ENCODE data around the gene TBC1D9. TPM values are rescaled to one million over a fixed set of nuclear protein-coding genes. Genes with fewer than 3 reads are reported as not detected.
"Not testable (repeated sequence)": the region's sequence is repeated elsewhere in the genome, so short reads cannot be mapped to it uniquely, and the experiment has no call there.

The TBC1D9 gene
- total RNA-seq, 1 experiment from 2014 or later: not detected

DNA sequence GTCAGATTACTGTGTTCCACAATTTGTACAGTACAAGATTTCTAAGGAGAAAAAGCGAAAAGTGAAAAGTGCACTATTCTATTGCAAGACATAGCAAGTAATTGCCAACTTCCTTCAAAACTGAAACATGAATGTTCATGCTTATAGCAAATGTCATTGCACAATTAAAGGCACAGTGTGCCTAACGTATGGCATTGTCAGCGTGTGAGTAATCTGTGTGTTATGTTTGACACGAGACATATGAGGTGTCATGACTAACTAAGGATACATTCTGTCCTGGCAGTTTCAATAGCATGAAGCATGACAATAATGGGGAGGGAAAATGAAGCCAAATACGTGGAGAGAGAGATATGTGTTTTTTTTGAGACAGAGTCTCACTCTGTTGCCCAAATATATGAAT, 33.6 kb upstream of the TBC1D9 start:
- H3K27ac ChIP-seq (ENCODE audit: low read length): peak overlapping the region; percentile 56; the same call in 1 of the 2 replicates
- H3K9me2 ChIP-seq (replicated peaks; ENCODE audit: insufficient read depth, low read length): no peaks in the 10 kb centered on the region
- no peaks in the 10 kb centered on the region for H3K27me3 ChIP-seq (ENCODE audit: low read length)
- no peaks in the 10 kb centered on the region for H3K36me3 ChIP-seq (ENCODE audit: insufficient read depth, low read length)
- H3K4me3 ChIP-seq (ENCODE audit: low read length): no peak overlapping the region
- H3K9ac ChIP-seq (ENCODE audit: low read length): no peak overlapping the region
- peak overlapping the region; percentile 54 for H3K4me2 ChIP-seq (ENCODE audit: low read depth, low read length, poor library complexity, severe bottlenecking)
- H3K79me2 ChIP-seq (ENCODE audit: low read length): no peaks in the 10 kb centered on the region
- H3K4me1 ChIP-seq (ENCODE audit: low read length): peaks cover 28% of the 10 kb centered on the region
- DNase-seq: no peak
- H3K9me3 ChIP-seq (ENCODE audit: low read length): no peaks in the 10 kb centered on the region
- H4K20me1 ChIP-seq (ENCODE audit: insufficient read depth, low read depth, low read length): no peaks in the 10 kb centered on the region
- no peak overlapping the region for H2AFZ ChIP-seq (ENCODE audit: low read length)

DNA sequence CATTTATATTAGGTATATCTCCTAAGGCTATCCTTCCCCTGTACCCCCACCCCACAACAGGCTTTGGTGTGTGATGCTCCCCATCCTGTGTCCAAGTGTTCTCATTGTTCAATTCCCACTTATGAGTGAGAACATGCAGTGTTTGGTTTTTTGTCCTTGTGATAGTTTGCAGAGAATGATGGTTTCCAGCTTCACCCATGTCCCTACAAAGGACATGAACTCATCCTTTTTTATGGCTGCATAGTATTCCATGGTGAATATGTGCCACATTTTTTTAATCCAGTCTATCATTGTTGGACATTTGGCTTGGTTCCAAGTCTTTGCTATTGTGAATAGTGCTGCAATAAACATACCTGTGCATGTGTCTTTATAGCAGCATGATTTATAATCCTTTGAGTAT, 26.6 kb upstream of the TBC1D9 start:
- not testable (repeated sequence) for H2AFZ ChIP-seq (ENCODE audit: low read length); H3K27me3 ChIP-seq (ENCODE audit: low read length); H3K9ac ChIP-seq (ENCODE audit: low read length); H3K36me3 ChIP-seq (ENCODE audit: insufficient read depth, low read length); DNase-seq; H3K4me1 ChIP-seq (ENCODE audit: low read length); H3K9me2 ChIP-seq (replicated peaks; ENCODE audit: insufficient read depth, low read length); H4K20me1 ChIP-seq (ENCODE audit: insufficient read depth, low read depth, low read length); H3K4me2 ChIP-seq (ENCODE audit: low read depth, low read length, poor library complexity, severe bottlenecking); H3K79me2 ChIP-seq (ENCODE audit: low read length); H3K4me3 ChIP-seq (ENCODE audit: low read length); H3K9me3 ChIP-seq (ENCODE audit: low read length); H3K27ac ChIP-seq (ENCODE audit: low read length)

GRCh38 chr4:140781596-140781995, 25.4 kb upstream of the TBC1D9 start:
- H3K27me3 ChIP-seq (ENCODE audit: low read length): no peaks in the 10 kb centered on the region
- no peak overlapping the region for H3K9ac ChIP-seq (ENCODE audit: low read length)
- no peak for DNase-seq
- H3K79me2 ChIP-seq (ENCODE audit: low read length): no peaks in the 10 kb centered on the region
- no peaks in the 10 kb centered on the region for H3K9me2 ChIP-seq (replicated peaks; ENCODE audit: insufficient read depth, low read length)
- H2AFZ ChIP-seq (ENCODE audit: low read length): no peak overlapping the region
- no peaks in the 10 kb centered on the region for H4K20me1 ChIP-seq (ENCODE audit: insufficient read depth, low read depth, low read length)
- no peaks in the 10 kb centered on the region for H3K9me3 ChIP-seq (ENCODE audit: low read length)
- H3K27ac ChIP-seq (ENCODE audit: low read length): no peak overlapping the region
- no peak overlapping the region for H3K4me2 ChIP-seq (ENCODE audit: low read depth, low read length, poor library complexity, severe bottlenecking)
- H3K4me3 ChIP-seq (ENCODE audit: low read length): no peak overlapping the region
- H3K4me1 ChIP-seq (ENCODE audit: low read length): no peaks in the 10 kb centered on the region
- no peaks in the 10 kb centered on the region for H3K36me3 ChIP-seq (ENCODE audit: insufficient read depth, low read length)

DNA sequence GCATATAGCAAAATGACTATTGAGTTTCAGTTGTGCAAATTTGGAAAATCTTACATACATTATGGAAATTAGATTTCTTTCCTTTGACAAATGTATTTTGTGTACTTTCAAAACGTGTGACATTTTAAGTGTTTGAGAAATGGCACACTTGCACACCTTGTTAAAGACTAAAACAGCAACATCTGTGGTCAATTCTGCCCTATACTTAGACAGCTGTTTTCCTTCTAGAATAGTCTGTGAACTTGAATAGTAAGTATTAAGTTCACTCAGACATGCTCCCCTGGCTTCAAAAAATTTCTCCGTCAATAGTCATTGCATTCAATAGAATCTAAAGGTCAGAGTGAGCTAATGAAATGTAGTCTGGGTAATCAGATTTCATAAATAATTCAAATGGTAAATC, 21.7 kb upstream of the TBC1D9 start:
- Histone ChIP-seq H3K9me3 (ENCODE audit: low read length) (no peaks in the 10 kb centered on the region), H3K4me3 (ENCODE audit: low read length) (no peak overlapping the region), H3K9me2 (replicated peaks; ENCODE audit: insufficient read depth, low read length) (no peaks in the 10 kb centered on the region), H3K4me2 (ENCODE audit: low read depth, low read length, poor library complexity, severe bottlenecking) (no peak overlapping the region), H3K4me1 (ENCODE audit: low read length) (no peaks in the 10 kb centered on the region), H3K79me2 (ENCODE audit: low read length) (no peaks in the 10 kb centered on the region), H3K27me3 (ENCODE audit: low read length) (no peaks in the 10 kb centered on the region), H4K20me1 (ENCODE audit: insufficient read depth, low read depth, low read length) (no peaks in the 10 kb centered on the region), H3K36me3 (ENCODE audit: insufficient read depth, low read length) (no peaks in the 10 kb centered on the region), H2AFZ (ENCODE audit: low read length) (no peak overlapping the region), H3K9ac (ENCODE audit: low read length) (no peak overlapping the region), H3K27ac (ENCODE audit: low read length) (no peak overlapping the region)
- DNase-seq: no peak

DNA sequence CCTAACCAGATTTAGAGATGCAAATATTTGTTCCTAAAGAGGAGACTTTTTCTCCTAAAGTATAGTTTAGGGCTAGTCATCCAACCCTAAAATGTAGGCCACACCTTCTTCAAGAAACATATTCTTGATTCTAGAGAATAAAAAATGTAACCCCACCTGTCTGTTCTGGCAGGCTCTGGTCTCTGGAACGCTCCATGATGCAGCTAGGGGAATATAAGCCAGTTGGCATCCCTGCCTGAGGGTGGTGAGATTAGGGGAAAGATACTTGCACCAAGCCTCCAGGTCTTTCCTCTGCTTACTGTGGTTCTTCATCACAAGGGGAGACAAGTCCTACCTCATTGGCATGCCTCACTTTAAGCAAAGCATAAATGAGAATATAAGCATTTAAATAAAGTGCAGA, 21.2 kb upstream of the TBC1D9 start:
- no peaks in the 10 kb centered on the region for H4K20me1 ChIP-seq (ENCODE audit: insufficient read depth, low read depth, low read length)
- no peak overlapping the region for H3K4me2 ChIP-seq (ENCODE audit: low read depth, low read length, poor library complexity, severe bottlenecking)
- no peaks in the 10 kb centered on the region for H3K9me2 ChIP-seq (replicated peaks; ENCODE audit: insufficient read depth, low read length)
- H2AFZ ChIP-seq (ENCODE audit: low read length): no peak overlapping the region
- H3K9me3 ChIP-seq (ENCODE audit: low read length): no peaks in the 10 kb centered on the region
- H3K27me3 ChIP-seq (ENCODE audit: low read length): no peaks in the 10 kb centered on the region
- H3K4me1 ChIP-seq (ENCODE audit: low read length): no peaks in the 10 kb centered on the region
- no peak for DNase-seq
- H3K36me3 ChIP-seq (ENCODE audit: insufficient read depth, low read length): no peaks in the 10 kb centered on the region
- no peaks in the 10 kb centered on the region for H3K79me2 ChIP-seq (ENCODE audit: low read length)
- H3K27ac ChIP-seq (ENCODE audit: low read length): no peak overlapping the region
- H3K4me3 ChIP-seq (ENCODE audit: low read length): no peak overlapping the region
- H3K9ac ChIP-seq (ENCODE audit: low read length): no peak overlapping the region

DNA sequence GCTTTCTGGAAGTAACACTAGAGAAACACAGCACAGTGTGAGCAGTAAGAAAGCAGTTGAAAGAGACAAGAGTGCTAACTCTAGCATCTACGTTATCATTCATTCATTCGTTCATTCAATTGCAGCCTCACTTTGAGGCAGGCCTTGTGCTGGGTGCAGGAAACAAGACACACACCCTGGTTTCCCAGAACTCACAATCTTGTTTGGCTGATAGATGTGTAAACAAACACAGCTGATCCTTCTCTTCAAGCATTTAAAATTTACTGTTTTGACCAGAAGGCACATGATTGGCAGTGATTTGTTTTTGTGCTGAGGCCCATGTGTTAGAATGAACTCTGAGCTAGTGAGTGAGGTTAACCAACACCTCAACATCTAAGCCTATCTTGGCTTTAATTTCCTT, 20.4 kb upstream of the TBC1D9 start:
- no peaks in the 10 kb centered on the region for H3K9me2 ChIP-seq (replicated peaks; ENCODE audit: insufficient read depth, low read length)
- no peak overlapping the region for H3K9ac ChIP-seq (ENCODE audit: low read length)
- no peaks in the 10 kb centered on the region for H3K9me3 ChIP-seq (ENCODE audit: low read length)
- no peaks in the 10 kb centered on the region for H3K79me2 ChIP-seq (ENCODE audit: low read length)
- H3K27ac ChIP-seq (ENCODE audit: low read length): no peak overlapping the region
- H3K4me3 ChIP-seq (ENCODE audit: low read length): no peak overlapping the region
- H3K4me1 ChIP-seq (ENCODE audit: low read length): no peaks in the 10 kb centered on the region
- H3K36me3 ChIP-seq (ENCODE audit: insufficient read depth, low read length): no peaks in the 10 kb centered on the region
- H2AFZ ChIP-seq (ENCODE audit: low read length): no peak overlapping the region
- no peak for DNase-seq
- H4K20me1 ChIP-seq (ENCODE audit: insufficient read depth, low read depth, low read length): no peaks in the 10 kb centered on the region
- no peak overlapping the region for H3K4me2 ChIP-seq (ENCODE audit: low read depth, low read length, poor library complexity, severe bottlenecking)
- H3K27me3 ChIP-seq (ENCODE audit: low read length): 0 out of 2 replicates have a peak, but pooled peaks cover 2% of the 10 kb centered on the region

DNA sequence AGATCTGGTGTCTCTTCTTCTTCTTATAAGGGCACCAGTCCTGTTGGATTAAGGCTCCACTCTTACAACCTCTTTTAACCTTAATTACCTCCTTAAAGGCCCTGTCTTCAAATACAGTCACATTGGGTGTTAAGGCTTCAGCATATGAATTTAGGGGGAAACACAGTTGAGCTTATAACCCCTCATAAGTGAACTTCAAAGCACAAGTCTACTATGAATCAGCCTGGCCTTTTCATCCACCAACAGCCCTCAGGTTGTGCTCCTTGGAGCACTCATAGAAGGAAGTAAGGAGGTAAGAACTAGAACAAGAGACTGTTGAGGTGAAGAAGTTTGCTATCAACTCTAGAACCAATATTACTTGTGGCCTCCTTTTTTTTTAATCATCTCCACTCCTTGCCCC, 18.8 kb upstream of the TBC1D9 start:
- H3K36me3 ChIP-seq (ENCODE audit: insufficient read depth, low read length): no peaks in the 10 kb centered on the region
- H3K27ac ChIP-seq (ENCODE audit: low read length): no peak overlapping the region
- H3K4me1 ChIP-seq (ENCODE audit: low read length): no peaks in the 10 kb centered on the region
- H3K4me3 ChIP-seq (ENCODE audit: low read length): no peak overlapping the region
- no peak for DNase-seq
- H3K27me3 ChIP-seq (ENCODE audit: low read length): 0 out of 2 replicates have a peak, but pooled peaks cover 2% of the 10 kb centered on the region
- H2AFZ ChIP-seq (ENCODE audit: low read length): no peak overlapping the region
- no peak overlapping the region for H3K9ac ChIP-seq (ENCODE audit: low read length)
- no peaks in the 10 kb centered on the region for H4K20me1 ChIP-seq (ENCODE audit: insufficient read depth, low read depth, low read length)
- H3K4me2 ChIP-seq (ENCODE audit: low read depth, low read length, poor library complexity, severe bottlenecking): no peak overlapping the region
- H3K9me3 ChIP-seq (ENCODE audit: low read length): no peaks in the 10 kb centered on the region
- no peaks in the 10 kb centered on the region for H3K9me2 ChIP-seq (replicated peaks; ENCODE audit: insufficient read depth, low read length)
- H3K79me2 ChIP-seq (ENCODE audit: low read length): no peaks in the 10 kb centered on the region

DNA sequence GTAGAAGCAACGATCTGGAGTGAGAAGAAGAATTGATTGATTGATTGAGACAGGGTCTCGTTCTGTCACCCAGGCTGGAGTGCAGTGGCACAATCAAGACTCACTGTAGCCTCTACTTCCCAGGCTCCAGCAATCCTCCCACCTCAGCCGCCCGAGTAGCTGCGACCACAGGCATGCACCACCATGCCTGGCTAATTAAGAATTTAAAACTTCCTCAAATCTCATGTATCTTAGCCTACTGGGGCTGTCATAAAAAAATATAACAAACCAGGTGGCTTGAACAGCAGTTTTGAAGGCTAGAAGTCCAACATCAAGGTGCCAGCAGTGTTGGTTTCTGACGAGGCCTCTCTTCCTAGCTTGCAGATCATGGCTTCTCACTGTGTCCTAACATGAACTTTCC, 18.3 kb upstream of the TBC1D9 start:
- no peaks in the 10 kb centered on the region for H4K20me1 ChIP-seq (ENCODE audit: insufficient read depth, low read depth, low read length)
- H3K27ac ChIP-seq (ENCODE audit: low read length): no peak overlapping the region
- H3K4me1 ChIP-seq (ENCODE audit: low read length): no peaks in the 10 kb centered on the region
- no peaks in the 10 kb centered on the region for H3K9me3 ChIP-seq (ENCODE audit: low read length)
- H3K4me2 ChIP-seq (ENCODE audit: low read depth, low read length, poor library complexity, severe bottlenecking): no peak overlapping the region
- H3K9ac ChIP-seq (ENCODE audit: low read length): no peak overlapping the region
- DNase-seq: no peak
- H3K27me3 ChIP-seq (ENCODE audit: low read length): 0 out of 2 replicates have a peak, but pooled peaks cover 2% of the 10 kb centered on the region
- H3K36me3 ChIP-seq (ENCODE audit: insufficient read depth, low read length): no peaks in the 10 kb centered on the region
- H3K79me2 ChIP-seq (ENCODE audit: low read length): no peaks in the 10 kb centered on the region
- H3K9me2 ChIP-seq (replicated peaks; ENCODE audit: insufficient read depth, low read length): no peaks in the 10 kb centered on the region
- no peak overlapping the region for H2AFZ ChIP-seq (ENCODE audit: low read length)
- no peak overlapping the region for H3K4me3 ChIP-seq (ENCODE audit: low read length)

DNA sequence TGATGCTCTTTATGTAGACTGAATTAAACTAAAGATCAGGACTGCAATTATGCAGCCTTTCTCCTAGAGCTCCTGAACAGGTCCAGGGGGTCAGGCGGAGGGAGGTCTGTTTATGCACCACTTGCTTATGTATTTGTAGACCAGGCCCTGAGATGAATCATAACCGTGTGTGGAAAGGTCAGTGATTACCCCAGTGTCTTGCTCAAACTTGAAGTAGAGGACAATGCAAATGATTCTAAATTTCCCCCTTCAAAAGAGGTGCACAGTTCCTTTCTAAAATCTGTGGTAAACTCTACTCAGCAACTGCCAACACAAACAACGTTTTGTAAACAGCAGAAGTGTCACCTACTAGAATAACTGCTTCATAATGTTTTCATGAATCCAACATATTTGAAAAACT, 13.0 kb upstream of the TBC1D9 start:
- no peaks in the 10 kb centered on the region for H3K79me2 ChIP-seq (ENCODE audit: low read length)
- no peak overlapping the region for H2AFZ ChIP-seq (ENCODE audit: low read length)
- no peak for DNase-seq
- H3K9ac ChIP-seq (ENCODE audit: low read length): no peak overlapping the region
- H3K36me3 ChIP-seq (ENCODE audit: insufficient read depth, low read length): no peaks in the 10 kb centered on the region
- H3K27ac ChIP-seq (ENCODE audit: low read length): no peak overlapping the region
- H3K4me3 ChIP-seq (ENCODE audit: low read length): no peak overlapping the region
- H4K20me1 ChIP-seq (ENCODE audit: insufficient read depth, low read depth, low read length): no peaks in the 10 kb centered on the region
- peaks cover 2% of the 10 kb centered on the region; the same call in 1 of the 2 replicates for H3K27me3 ChIP-seq (ENCODE audit: low read length)
- H3K9me2 ChIP-seq (replicated peaks; ENCODE audit: insufficient read depth, low read length): no peaks in the 10 kb centered on the region
- H3K4me2 ChIP-seq (ENCODE audit: low read depth, low read length, poor library complexity, severe bottlenecking): no peak overlapping the region
- H3K9me3 ChIP-seq (ENCODE audit: low read length): no peaks in the 10 kb centered on the region
- no peaks in the 10 kb centered on the region for H3K4me1 ChIP-seq (ENCODE audit: low read length)
